Ecto neural progenitor cell (in vitro differentiated cells): ENCODE measurements around the gene NOTCH4.
"Not testable (repeated sequence)": the region's sequence is repeated elsewhere in the genome, so short reads cannot be mapped to it uniquely, and the experiment has no call there.

Experiments
- DNase-seq: peaks from one replicate; pipeline ENCODE4 v3.0.0-alpha.2; 2018; ENCODE audit warnings: low spot score

NOTCH4 gene

DNA sequence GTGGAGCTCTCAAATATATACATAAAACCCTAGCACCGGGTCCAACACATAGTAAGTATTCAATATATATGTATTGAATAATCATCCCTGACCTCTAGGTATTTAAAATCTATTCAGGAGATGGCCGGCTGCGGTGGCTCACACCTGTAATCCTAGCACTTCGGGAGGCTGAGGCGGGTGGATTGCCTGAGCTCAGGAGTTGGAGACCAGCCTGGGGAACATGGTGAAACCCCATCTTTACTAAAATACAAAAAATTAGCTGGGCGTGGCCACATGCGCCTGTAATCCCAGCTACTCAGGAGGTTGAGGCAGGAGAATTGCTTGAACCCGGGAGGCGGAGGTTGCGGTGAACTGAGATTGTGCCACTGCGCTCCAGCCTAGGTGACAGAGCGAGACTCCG is 30.8 kb downstream of the NOTCH4 start:
- not testable (repeated sequence) for DNase-seq

DNA sequence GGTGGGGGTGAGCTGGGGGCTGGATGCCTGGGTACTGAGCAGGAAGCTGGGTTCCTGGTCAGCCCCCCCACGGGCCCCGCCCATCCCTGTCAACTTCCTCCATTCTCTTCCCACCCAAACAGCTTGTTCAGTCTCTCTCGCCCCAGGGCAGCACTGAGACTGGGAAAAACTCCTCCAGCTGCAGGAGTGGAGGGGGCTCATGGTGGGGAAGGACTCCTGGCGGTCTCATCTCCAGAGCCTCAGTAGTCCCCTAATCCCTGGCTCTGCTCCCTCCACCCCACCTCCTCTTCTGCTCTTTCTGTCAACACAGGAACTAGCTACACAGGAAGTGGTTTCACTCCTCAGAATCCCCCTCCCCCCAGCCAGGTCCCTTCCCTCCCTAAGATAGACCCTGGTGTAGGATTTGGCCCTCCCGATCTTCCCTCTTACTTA is 31.2 kb downstream of the NOTCH4 start, which contains the start of gene GPSM3:
TSS of gene GPSM3 (minus strand) at position 36 of the 432 bp plus-strand sequence. CDS start 130 bp downstream, outside the sequence.
- DNase-seq = no peak

DNA sequence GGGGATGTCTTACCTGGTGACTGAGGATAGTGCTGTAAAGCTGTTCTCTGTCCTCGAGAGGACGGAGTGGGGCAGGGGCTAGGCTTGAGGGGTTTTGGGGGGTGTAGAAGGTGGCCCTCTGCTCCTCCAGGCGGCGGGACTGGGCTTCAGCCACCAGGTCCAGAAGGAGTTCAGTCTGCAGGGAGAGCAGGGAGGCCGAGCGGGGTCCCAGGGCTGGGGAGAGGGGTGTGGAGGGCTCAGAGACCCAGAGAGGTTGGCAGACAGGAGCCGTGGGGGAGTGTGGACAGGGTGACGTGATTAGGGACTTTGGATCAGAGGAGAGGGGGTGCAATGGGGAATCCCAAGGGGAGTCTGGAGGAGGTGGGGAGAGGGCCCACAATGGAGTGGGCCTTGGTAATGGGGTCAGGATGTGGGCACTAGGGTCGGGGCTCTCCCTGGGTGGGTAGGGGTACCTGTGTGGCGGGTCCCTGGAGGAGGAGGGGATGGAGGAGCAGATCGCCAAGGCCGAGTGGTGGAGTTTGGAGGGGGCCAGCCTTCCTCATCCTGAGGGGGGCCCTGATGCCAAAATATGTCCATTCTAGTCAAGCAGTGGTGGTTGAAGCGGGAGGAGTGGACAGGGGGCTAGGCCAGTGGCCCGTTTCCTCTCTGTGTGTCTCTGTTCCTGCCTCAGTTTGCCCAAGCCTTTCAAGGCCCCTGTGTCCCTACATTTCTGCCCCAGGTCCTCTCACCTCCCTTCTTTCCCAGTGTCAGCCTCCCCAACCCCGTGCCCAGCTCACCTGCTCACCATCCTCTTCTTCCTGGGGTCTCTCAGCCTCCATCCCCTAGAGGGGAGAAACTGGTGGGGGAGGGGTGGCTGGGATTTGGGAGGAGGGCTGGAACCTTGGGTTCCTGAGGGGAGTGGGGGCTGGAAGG is 31.9 kb downstream of the NOTCH4 start:
- DNase-seq = no peak

DNA sequence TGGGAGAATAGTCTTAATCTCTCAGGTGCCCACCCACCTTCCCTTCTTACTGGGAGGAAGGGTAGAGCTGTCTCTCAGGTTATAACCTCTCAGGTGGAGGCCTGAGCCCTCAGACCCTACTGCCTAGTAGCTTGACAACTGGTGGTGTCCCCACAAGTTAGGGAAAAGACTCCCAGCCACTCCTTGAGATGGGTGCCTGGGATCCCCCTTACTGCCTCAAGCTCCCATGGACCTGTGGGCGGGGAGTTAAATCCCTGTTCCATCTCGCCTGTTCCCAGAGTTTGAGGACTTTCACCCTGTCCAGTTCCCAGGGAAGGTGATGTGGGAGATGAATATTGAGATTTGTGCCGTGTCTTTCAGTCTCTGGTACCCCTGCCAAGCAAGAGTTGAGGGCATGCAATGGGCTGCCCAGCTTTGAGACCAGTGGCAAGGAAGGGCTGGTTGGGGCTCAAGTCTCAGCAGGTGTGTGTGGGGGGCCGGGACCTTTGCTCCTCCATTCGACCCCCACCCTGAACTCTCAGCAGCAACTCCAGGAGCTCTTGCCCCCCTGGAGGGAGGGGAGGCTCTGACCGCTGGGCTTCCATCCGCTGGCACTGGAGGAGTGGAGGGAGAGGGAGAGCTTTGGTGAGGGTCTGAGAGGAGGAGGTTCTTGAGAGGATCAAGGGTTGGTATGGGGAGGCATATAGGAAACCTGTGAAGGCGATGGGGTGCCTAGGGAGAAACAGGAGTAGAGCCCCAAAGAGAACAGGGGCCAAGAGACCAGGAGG is 32.8 kb downstream of the NOTCH4 start:
- DNase-seq = peak; percentile 48

DNA sequence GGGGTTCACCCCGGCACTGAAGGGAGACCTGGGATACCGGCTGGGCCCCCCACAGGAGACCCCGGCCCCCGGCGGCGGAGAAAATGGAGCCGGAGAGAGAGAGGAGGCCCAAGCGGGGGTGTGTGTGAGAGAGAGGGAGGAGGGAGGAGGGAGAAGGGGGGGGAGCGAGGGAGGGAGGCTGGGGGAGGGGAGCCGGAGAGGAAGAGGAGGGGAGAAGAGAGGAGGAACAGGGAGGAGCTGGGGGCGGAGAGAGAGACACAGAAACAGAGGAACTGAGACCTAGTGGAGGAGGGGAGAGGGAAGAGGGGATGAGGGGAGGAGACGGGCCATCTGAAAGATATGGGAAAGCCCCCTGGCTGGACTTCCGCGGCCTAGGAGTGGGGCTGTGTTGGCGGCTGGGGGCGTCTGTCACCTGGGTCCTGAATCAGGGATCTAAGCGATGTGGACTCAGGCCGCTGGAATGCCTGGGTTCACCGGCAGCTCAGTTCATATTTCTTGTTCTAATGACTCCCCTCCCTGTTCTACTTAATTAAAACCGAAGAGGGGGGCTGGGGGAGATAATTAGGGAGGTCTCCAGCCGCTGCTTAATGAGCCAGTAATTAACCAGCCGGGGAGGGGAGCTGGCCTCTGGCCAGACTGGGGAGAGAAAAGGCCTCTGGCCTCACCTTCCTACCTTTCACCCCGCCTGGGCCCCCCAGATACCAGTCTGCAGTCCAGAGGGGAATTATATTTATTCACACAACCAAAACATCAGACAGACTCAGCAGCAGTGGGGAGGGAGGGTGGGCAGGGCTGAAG is 33.6 kb downstream of the NOTCH4 start, which contains the start of gene PBX2:
TSS of gene PBX2 (minus strand) at position 149 of the 798 bp plus-strand sequence. CDS start 287 bp downstream, outside the sequence.
- peak; percentile 84 for DNase-seq

DNA sequence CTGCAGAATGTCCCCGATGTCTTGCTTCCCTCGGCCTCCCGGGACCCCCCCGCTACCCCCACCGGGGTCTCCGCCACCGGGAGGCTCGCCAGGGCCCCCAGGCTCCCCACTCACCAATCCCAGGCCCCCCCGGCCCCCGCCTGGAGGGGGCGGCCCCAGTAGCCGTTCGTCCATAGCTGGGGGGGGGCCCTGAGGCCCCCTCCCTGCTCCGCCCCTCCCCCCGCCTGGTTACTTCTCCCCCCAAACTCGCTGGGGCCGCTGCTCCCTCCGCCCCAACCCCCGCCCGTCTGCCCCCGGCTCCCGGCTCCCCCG is 34.2 kb downstream of the NOTCH4 start:
- DNase-seq = no peak

DNA sequence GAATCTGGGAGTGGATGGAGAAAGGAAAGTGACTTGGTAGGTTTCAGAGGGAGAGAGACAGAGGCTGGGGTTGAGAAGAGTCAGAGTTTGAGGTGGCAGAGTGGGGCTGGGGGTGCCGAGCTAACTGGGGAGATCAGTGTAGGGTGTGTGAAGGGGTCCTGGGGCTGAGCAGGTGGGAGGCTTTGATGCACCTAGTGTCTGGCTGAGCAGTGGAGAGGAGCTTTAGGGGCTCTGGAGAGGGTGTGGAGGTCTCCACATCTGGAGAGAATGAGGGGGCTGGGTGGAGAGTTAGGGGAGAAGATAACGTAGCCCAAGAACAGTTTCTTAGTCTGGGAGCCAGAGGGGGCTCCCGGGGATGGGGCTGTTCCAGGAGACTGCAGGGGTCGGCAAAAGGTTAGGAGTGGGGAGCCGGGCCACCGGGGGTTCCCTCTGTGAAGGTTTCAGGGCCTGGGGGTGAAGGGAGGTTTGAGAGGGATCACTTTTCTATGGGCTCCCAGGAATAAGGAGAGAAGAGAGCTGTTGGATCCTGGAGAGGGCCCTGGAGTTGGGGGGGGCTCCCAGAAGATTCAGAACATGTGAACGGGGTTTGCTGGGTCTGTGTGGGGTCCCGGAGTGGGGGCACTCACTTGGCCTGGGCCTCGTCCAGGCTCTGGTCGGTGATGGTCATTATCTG is 34.7 kb downstream of the NOTCH4 start:
- no peak for DNase-seq

DNA sequence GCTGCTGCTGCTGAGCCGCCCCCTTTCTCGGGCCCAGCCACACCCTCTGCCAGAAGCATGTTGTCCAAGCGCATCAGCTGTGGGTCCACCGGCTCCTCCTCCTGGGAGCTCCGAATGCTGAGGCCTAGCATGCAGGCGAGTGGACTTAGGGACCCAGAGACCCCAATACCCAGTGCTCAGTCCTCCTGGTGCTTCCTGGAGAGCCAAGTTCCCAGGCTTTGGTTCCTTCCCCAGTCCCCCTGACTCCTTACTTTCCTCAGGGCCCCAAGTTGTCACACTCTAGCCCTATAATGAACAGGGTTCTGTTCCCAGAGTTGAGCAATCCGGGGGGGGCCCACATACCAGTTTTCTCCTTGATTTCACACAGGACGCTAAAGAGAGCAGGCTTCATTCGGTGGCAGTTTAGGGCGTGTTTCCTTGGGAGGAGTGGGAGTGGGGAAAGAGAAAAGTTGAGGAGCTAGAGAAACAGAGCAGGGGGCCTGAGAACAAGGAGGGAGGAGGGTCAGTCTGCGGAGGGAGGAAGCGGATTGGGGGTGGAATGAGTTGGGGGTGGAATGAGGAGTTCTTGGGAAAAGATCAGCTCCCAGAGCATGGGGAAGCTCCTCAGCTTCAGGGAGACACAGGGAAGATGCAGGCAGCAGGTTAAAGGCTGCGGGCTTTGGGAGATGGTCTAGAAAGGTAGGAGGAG is 35.3 kb downstream of the NOTCH4 start:
- DNase-seq = no peak

DNA sequence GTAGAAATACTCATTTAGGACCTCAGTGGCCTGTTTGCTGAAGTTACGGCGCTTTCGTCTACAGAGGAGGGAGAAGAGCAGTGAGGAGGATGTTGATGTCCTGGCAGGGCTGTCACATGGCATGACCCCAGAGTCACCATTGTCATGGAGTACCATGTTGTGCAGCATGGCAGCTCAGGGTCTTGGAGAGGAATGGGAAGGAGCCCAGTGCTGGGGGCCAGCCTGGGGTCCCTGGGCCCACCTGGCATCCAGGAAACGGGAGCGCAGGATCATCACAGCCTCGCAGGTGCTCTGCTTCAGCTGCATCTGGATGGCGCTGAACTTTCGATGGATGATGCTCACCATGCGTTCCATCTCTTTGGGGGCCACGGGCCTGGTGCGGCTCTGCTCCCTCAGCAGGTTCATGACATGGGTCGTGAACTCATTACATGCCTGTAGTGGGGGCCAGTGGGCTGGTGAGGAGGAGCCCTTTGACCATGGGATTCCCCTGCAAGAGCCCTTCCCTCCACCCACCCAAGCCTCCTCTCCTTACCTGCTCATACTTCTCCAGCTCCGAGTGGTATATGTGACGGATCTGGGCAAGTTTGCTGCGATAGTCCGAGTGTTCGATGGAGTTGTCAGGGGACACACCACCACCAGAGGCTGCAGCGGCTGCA is 36.0 kb downstream of the NOTCH4 start:
- DNase-seq = not testable (repeated sequence)

DNA sequence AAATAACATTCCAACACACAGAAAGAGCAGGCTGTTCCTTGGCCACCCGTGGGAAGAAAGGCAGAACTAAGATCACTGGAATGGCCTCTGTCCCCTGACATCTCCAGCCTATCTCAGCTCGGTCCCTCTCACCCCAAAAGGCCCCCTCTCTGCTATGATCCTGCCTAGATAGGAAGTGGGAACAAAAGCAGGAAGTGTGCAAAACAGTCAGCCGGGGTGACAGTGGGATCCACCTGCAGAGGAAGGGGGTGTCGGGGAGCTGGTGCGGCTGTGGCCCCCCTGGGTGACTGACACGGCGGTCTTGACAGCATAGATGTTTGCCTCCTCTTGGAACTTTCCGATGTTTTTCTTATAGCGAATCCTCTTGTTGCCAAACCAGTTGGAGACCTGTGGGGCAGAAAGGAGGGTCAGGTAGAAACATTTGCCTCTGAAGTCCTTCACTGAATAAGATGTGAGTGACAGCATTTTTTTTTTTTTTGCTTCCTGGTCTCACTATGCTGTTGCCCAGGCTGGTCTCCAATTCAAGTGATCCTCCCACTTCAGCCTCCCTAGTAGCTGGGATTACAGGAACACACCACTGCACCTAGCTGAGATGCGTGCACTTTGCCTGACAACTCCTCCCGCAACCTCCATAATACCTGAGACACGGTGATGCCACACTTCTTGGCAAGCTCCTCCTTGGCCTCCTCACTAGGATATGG is 36.7 kb downstream of the NOTCH4 start:
- DNase-seq = no peak

DNA sequence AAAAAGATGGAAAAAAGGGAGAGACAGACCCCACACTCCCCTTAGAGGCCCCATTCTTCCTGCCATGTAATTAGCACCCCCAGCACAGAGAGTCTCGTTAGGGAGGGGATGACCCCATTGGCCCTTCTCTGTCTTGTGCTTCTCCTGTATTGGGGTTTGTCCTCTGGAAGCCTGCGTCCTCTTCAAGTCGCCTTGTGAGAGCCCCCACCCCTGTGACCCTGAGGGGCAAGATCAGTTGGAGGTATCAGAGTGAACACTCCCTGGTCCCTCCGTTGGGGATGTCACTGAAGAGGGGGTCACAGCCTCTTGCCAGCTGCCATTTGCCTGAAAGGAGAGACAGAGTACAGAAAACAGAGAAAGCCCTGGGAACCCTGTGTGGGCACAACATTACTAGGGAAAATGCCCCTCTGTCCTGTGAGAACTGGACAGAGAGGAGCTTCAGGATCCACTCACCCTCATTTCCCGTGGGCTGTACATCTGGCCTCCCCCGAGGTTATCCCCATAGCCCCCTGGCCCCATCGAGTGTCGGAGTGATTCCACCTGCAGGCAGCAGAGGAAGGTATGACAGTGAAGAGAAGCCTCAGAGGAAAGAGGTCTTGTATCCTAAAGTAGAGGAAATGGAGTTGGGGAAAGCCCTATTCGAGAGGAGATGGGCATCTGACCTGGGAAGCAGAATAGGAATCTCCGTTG is 37.6 kb downstream of the NOTCH4 start:
- not testable (repeated sequence) for DNase-seq

DNA sequence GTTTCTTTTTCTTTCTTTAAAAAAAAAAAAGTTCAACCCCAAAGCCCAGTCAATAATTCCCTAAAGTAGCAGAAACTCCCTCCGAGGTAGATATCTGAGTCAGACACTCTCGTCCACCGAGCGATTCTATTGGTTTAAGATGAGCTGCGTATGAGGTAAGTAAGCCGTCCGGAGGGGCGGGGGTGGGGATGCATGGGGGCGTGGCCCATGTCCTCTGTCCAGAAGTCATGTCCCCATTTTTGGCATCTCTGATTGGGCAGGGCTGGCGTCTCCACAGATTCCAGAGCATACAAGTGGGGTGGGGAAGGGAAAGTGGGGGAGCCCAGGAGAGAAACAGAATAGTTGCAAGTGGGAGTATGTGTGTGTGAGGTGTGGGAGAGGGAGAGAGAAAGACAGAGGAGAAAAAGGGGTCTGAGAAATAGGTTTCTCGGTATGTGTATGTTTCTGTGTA is 38.2 kb downstream of the NOTCH4 start:
- peak; percentile 81 for DNase-seq

DNA sequence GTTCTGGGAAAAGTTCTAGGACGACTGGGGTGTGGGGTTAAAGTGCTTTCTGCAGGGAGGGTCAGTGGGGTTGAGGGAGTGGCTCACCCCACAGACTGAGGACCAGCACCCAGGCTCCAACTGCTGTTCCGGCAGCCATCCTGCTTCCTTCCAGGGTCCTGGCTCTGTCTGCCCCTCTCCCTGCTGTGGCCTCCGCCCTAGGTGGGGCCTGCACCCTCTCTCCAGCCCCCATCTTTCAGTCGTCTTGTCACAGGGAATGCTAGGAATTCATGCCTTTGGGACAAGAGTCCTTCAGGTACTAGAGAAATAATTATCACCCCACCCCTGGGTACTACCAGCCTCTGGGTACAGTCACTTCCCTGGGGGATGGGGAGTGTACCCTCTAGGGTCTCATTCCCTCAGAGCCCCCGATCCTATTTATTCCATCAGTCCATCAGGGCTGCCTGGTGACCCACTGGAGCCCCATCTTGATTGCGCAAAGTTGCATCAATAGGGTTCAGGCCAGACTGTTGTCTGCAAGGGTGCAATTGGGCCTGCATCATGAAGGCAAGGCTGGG is 39.7 kb downstream of the NOTCH4 start, which contains the start of gene AGER:
TSS of gene AGER (minus strand) at position 170 of the 557 bp plus-strand sequence. CDS start at position 139, 31 bp downstream.
- no peak for DNase-seq

DNA sequence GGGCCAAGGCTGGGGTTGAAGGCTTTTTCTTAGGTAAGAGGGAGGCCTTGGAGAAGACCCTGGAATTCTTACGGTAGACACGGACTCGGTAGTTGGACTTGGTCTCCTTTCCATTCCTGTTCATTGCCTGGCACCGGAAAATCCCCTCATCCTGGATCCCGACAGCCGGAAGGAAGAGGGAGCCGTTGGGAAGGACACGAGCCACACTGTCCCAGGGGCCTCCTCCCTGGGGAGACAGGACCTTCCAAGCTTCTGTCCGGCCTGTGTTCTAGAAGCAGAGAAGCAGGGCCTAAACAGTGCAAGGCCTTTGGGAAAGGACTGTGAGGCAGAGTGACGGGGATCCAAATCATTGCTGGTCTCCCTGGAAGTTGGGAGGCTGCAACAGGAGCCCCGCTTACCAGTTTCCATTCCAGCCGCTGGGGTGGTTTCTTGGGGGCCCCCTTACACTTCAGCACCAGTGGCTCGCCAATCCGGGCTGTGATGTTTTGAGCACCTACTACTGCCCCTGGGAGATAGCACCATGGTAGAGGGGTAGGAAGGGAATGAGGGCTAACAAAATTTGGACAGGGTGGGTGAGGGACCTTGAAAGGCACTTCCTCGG is 40.3 kb downstream of the NOTCH4 start:
- DNase-seq = no peak

DNA sequence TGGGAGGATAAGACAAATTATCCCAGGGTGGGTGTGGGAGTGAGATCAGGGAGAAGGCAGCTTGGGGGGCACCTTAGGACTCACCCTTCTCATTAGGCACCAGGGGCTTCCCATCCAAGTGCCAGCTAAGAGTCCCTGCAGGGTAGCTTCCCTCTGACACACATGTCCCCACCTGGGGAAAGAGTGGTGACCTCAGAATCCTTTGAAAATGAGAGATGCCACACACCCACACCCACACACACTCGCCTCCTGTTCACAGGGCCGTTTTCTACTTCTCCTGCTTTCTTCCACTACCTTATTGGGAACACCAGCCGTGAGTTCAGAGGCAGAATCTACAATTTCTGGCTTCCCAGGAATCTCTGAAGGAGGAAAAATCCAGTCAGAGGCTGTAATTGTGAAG is 40.8 kb downstream of the NOTCH4 start:
- no peak for DNase-seq

DNA sequence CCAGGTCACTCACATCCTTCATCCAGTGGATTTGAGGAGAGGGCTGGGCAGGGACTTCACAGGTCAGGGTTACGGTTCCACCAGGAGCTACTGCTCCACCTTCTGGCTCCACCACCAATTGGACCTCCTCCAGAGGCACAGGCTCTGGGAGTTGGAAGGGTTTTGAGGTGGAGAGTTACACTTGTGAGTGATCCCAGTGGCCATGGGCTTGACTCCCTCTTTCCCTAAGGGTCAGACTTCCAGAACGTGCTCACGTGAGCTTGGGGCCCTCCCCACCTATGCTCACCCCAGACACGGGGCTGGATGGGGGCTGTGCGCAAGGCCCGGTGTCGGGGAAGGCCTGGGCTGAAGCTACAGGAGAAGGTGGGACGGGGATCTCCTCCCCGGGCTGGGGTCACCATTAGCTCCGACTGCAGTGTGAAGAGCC is 41.3 kb downstream of the NOTCH4 start:
- no peak for DNase-seq

DNA sequence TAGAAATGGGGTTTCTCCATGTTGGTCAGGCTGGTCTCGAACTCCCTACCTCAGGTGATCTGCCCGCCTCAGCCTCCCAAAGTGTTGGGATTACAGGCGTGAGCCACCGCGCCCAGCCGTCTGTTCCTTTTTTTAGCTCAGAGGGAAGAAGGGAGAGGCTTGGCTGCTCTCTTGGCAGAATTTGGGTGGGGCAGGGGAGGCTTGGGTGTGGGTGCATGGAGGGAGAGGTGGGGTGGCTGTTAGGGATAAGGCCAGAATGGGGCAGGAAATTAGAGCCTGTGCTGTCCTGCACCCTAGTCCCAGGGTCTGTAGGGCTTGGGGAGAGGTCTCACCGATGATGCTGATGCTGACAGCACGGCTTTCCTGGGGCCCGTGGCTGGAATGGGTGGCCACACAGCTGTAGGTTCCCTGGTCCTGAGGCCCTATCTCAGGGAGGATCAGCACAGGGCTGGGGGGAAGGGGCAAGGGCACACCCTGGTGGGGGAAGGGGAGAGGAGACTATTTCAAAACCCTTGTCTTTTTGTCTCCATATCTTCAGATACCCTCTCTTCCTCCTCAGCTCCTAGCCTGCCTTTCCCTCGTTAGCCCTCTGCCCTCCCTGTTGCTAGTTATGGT is 41.8 kb downstream of the NOTCH4 start:
- DNase-seq = no peak
